Endothelial cell of umbilical vein (primary cell): ENCODE results near the gene CHM. TPM values are rescaled to one million over a fixed set of nuclear protein-coding genes. Genes with fewer than 3 reads are reported as not detected.
A peak's percentile ranks its signal among the peaks of the same experiment; 100 is the strongest.

Source experiments
- BruUV-seq: library from RNA; stranded (reverse); fragments of 400-500 nt; replicated peaks from 2 replicates; lab custom pipeline; 2021; lab: Mats Ljungman, UMichigan
- CTCF ChIA-PET: fragments of 300-600, 350-600 bp; sonication (Branson Sonifier 250); formaldehyde crosslinking; loops from one replicate; lab custom pipeline; 2021; ENCODE audit warnings: antibody characterized with exemption, inconsistent platforms; lab: Charles Lee
- POLR2A ChIA-PET: fragments of 300-600, 350-600 bp; sonication (Branson Sonifier 250); formaldehyde crosslinking; loops from one replicate; lab custom pipeline; 2021; ENCODE audit warnings: antibody characterized with exemption, inconsistent platforms; lab: Charles Lee
- DNase-seq: peaks from one replicate; pipeline ENCODE4 v3.0.0-alpha.2; 2011; ENCODE audit warnings: low read depth, low spot score
- FAIRE-seq: peaks from 2 replicates; lab custom pipeline; 2011; peaks lifted over from hg19 to GRCh38; lab: Jason Lieb, UNC
- H2AFZ ChIP-seq: 2 replicates; pipeline ENCODE4 v1.6.0; 2012; ENCODE audit warnings: low read depth, low read length, control low read depth, inconsistent platforms
- H3K27ac ChIP-seq: 2 replicates; pipeline ENCODE4 v1.5.1; 2011; ENCODE audit warnings: low read depth, mild to moderate bottlenecking, control low read depth, low read length, moderate library complexity; ENCODE audit not compliant: insufficient read depth
- H3K27me3 ChIP-seq, 2 experiments: 2 replicates each; pipeline versions ENCODE4 v1.6.0 to v1.6.1; 2011; ENCODE audit warnings: low read length in 2 of 2, mixed read lengths in 1 of 2; ENCODE audit not compliant: control insufficient read depth in 2 of 2, insufficient read depth in 2 of 2
- H3K36me3 ChIP-seq, 2 experiments: 2 replicates in 1 of 2; 3 replicates in 1 of 2; pipeline ENCODE4 v1.5.1; 2011; ENCODE audit warnings: low read length in 2 of 2, mild to moderate bottlenecking in 1 of 2, moderate library complexity in 1 of 2; ENCODE audit not compliant: control insufficient read depth in 2 of 2, insufficient read depth in 2 of 2; ENCODE audit errors: extremely low read depth in 1 of 2
- H3K4me1 ChIP-seq: 3 replicates; pipeline ENCODE4 v1.5.1; 2011; ENCODE audit warnings: mild to moderate bottlenecking, low read length; ENCODE audit not compliant: control insufficient read depth, insufficient read depth; ENCODE audit errors: extremely low read depth
- H3K4me2 ChIP-seq: 2 replicates; pipeline ENCODE4 v1.6.1; 2011; ENCODE audit warnings: low read length, control low read depth, mixed read lengths; ENCODE audit not compliant: insufficient read depth
- H3K4me3 ChIP-seq, 3 experiments: fragments of 200-600 bp in 1 of 3; sonication (generic), shearing (Covaris generic) in 1 of 3; replicated peaks in 1 of 3; 2 replicates each; pipeline ENCODE4 v1.5.1; 2011 to 2016; ENCODE audit warnings: control low read depth in 3 of 3, low read length in 3 of 3, mild to moderate bottlenecking in 2 of 3, inconsistent platforms in 1 of 3, low read depth in 1 of 3, moderate library complexity in 1 of 3; ENCODE audit not compliant: insufficient read depth in 1 of 3
- H3K79me2 ChIP-seq: 2 replicates; pipeline ENCODE4 v1.6.0; 2012; ENCODE audit warnings: low read length, inconsistent platforms; ENCODE audit not compliant: control insufficient read depth, insufficient read depth
- H3K9ac ChIP-seq: replicated peaks from 2 replicates; pipeline ENCODE3; 2011; ENCODE audit warnings: low read length, control low read depth; ENCODE audit not compliant: insufficient read depth; ENCODE audit errors: extremely low read depth
- H3K9me1 ChIP-seq: replicated peaks from 3 replicates; pipeline ENCODE4 v1.6.0; 2011; ENCODE audit warnings: mild to moderate bottlenecking, low read length; ENCODE audit not compliant: control insufficient read depth, insufficient read depth; ENCODE audit errors: extremely low read depth
- H3K9me3 ChIP-seq: replicated peaks from 2 replicates; pipeline ENCODE4 v1.5.1; 2012; ENCODE audit warnings: low read length, inconsistent platforms; ENCODE audit not compliant: control insufficient read depth, insufficient read depth
- H4K20me1 ChIP-seq: replicated peaks from 2 replicates; pipeline ENCODE3; 2011; ENCODE audit warnings: mild to moderate bottlenecking, low read length; ENCODE audit not compliant: control insufficient read depth, insufficient read depth; ENCODE audit errors: extremely low read depth
- EZH2 ChIP-seq: IDR thresholded peaks from 2 replicates; pipeline ENCODE4 v1.6.1; 2012; ENCODE audit warnings: borderline replicate concordance, low read depth, mild to moderate bottlenecking, moderate library complexity, low read length, inconsistent platforms; ENCODE audit not compliant: severe bottlenecking
- FOS ChIP-seq: IDR thresholded peaks from 2 replicates; pipeline ENCODE4 v1.6.1; 2011; ENCODE audit warnings: mild to moderate bottlenecking, low read length, moderate library complexity, borderline replicate concordance; ENCODE audit not compliant: insufficient read depth
- GATA2 ChIP-seq: IDR thresholded peaks from 2 replicates; pipeline ENCODE4 v1.7.0; 2011; ENCODE audit warnings: low read depth, mild to moderate bottlenecking, moderate library complexity, mixed read lengths, low read length; ENCODE audit not compliant: insufficient read length, insufficient read depth
- JUN ChIP-seq: IDR thresholded peaks from 2 replicates; pipeline ENCODE4 v1.6.1; 2011; ENCODE audit warnings: borderline replicate concordance, low read depth; ENCODE audit not compliant: insufficient read length, insufficient read depth
- MYC ChIP-seq: IDR thresholded peaks from one replicate; pipeline ENCODE4 v1.6.1; 2011; ENCODE audit warnings: mild to moderate bottlenecking, low read depth, low read length
- POLR2A ChIP-seq: IDR thresholded peaks from 2 replicates; pipeline ENCODE4 v1.6.1; 2012; ENCODE audit warnings: low read depth, mild to moderate bottlenecking, control low read depth, low read length
- POLR2AphosphoS5 ChIP-seq: IDR thresholded peaks from 2 replicates; pipeline ENCODE4 v1.6.1; 2012; ENCODE audit warnings: low read depth, mild to moderate bottlenecking, control low read depth, low read length, moderate library complexity; ENCODE audit not compliant: insufficient read depth
- dilution Hi-C: fragments of 300-500 bp; cut with MboI; formaldehyde crosslinking; loops from one replicate; pipeline ENCODE4 v1.15.0; 2019; ENCODE audit warnings: low sequenced_read_pairs; ENCODE audit not compliant: extremely low pct_ligation_motif_present
- intact Hi-C: fragments of 100-400 bp; cut with micrococcal nuclease; formaldehyde crosslinking; loops from one replicate; pipeline ENCODE4 v1.10.0; 2022
- polyA plus RNA-seq, 4 experiments: library from polyadenylated mRNA; depleted of rRNA in 3 of 4; stranded (reverse) in 3 of 4; unstranded in 1 of 4; fragments of >200 nt; gene quantifications; 2 replicates each; pipeline versions ENCODE4 v1.2.1 to v1.2.3, GENCODE V29; 2011 to 2012; ENCODE audit warnings: missing spikeins in 1 of 4
- total RNA-seq: library from RNA; stranded (reverse); gene quantifications from 2 replicates; pipeline ENCODE4 v1.2.3, GENCODE V29; 2021
- TF ChIP-seq, protein P1 (sequence below): IDR thresholded peaks from 2 replicates; pipeline ENCODE4 v1.6.1; 2011; ENCODE audit not compliant: insufficient read depth, insufficient read length
- TF ChIP-seq, protein P2 (sequence below), 2 donors: IDR thresholded peaks; 1 replicate in 1 of 2; 2 replicates in 1 of 2; pipeline ENCODE4 v1.5.1; 2011; ENCODE audit warnings: low read length in 2 of 2, mild to moderate bottlenecking in 2 of 2, moderate library complexity in 2 of 2, control low read depth in 1 of 2, inconsistent platforms in 1 of 2, low read depth in 1 of 2; ENCODE audit not compliant: insufficient read depth in 1 of 2; ENCODE audit errors: extremely low read depth in 1 of 2

Gene CHM
- total and polyA plus RNA-seq, 2 donors (not counting 3 experiments of a cell fraction or from before 2014, with no cell fraction given) = 10.5 to 18.4 TPM

DNA sequence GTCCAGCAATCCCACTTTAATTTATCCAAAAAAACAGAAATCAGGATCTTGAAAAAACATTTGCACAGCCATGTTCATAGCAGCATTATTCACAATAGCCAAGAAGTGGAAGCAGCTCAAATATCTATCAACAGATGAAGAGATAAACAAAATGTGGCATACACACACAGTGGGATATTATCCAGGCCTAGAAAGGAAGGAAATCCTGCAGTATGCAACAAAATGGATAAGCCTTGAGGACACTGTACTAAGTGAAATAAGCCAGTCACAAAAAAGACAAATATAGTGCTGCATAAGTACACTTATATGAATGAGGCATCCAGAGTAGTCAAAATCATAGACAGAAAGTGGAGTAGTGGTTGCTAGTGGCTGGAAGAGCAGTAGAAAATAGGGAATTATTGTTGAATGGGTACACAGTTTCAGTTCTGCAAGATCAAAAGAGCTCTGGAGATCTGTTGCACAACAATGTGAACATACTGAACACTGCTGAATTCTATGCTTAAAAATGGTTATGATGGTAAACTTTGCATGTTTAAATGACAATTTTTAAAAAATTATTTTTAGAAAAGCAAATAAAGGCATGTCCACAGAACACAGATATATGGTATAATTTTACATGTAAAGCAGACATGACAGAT is 25.6 kb downstream of the CHM start:
- H3K9me3 ChIP-seq = no peaks in the 10 kb centered on the region
- no peaks in the 10 kb centered on the region for H3K36me3 ChIP-seq
- dilution Hi-C loops = no loop called here
- H3K9me1 ChIP-seq = no peaks in the 10 kb centered on the region
- peak; percentile 68 for DNase-seq
- peak; percentile 74 for FAIRE-seq
- H4K20me1 ChIP-seq = no peaks in the 10 kb centered on the region
- H3K27me3 ChIP-seq = no peaks in the 10 kb centered on the region
- BruUV-seq = no TSS peak
- no peak overlapping the region for H3K4me3 ChIP-seq
- intact Hi-C loops = no loop called here
- no peak for TF ChIP-seq FOS
- no peak for TF ChIP-seq POLR2AphosphoS5
- no peak for TF ChIP-seq JUN
- no peak for TF ChIP-seq MYC
- TF ChIP-seq, protein P1, sequence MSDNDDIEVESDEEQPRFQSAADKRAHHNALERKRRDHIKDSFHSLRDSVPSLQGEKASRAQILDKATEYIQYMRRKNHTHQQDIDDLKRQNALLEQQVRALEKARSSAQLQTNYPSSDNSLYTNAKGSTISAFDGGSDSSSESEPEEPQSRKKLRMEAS = no peak
- TF ChIP-seq GATA2 = no peak
- TF ChIP-seq, protein P2, sequence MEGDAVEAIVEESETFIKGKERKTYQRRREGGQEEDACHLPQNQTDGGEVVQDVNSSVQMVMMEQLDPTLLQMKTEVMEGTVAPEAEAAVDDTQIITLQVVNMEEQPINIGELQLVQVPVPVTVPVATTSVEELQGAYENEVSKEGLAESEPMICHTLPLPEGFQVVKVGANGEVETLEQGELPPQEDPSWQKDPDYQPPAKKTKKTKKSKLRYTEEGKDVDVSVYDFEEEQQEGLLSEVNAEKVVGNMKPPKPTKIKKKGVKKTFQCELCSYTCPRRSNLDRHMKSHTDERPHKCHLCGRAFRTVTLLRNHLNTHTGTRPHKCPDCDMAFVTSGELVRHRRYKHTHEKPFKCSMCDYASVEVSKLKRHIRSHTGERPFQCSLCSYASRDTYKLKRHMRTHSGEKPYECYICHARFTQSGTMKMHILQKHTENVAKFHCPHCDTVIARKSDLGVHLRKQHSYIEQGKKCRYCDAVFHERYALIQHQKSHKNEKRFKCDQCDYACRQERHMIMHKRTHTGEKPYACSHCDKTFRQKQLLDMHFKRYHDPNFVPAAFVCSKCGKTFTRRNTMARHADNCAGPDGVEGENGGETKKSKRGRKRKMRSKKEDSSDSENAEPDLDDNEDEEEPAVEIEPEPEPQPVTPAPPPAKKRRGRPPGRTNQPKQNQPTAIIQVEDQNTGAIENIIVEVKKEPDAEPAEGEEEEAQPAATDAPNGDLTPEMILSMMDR (IDR thresholded peaks at IDR 0.05; ENCODE audit: extremely low read depth in 1 of 2, insufficient read depth in 1 of 2, low read depth in 1 of 2, low read length in 2 of 2) = no peak
- no peak for TF ChIP-seq POLR2A
- no peak for TF ChIP-seq EZH2
- H3K9ac ChIP-seq = no peak overlapping the region
- ChIA-PET CTCF (interaction anchor here (1.1 kb wide), 1 partner anchor 28 kb away, joined by 3 read pairs; no protein-coding TSS in a partner anchor), POLR2A (no interaction called here)
- no peak overlapping the region for H2AFZ ChIP-seq
- H3K27ac ChIP-seq = no peak overlapping the region
- H3K4me1 ChIP-seq = peaks cover 2% of the 10 kb centered on the region
- no peak overlapping the region for H3K4me2 ChIP-seq
- H3K79me2 ChIP-seq = peaks cover 2% of the 10 kb centered on the region
